Colonic mucosa (tissue), 4 donors: Measurements from ENCODE around the gene CTSO. TPM values are rescaled to one million over a fixed set of nuclear protein-coding genes. Genes with fewer than 3 reads are reported as not detected.

Source experiments
- DNase-seq: peaks from one replicate; pipeline ENCODE4 v3.0.0-alpha.2; 2020
- H3K27ac ChIP-seq: fragments of 200-600 bp; one replicate; pipeline ENCODE4 v1.8.0; 2021
- H3K27me3 ChIP-seq: fragments of 200-600 bp; one replicate; pipeline ENCODE4 v1.8.0; 2021
- H3K36me3 ChIP-seq: fragments of 200-600 bp; one replicate; pipeline ENCODE4 v1.8.0; 2021
- H3K4me1 ChIP-seq: fragments of 200-600 bp; one replicate; pipeline ENCODE4 v1.8.0; 2021; ENCODE audit warnings: mild to moderate bottlenecking
- H3K4me3 ChIP-seq: fragments of 200-600 bp; one replicate; pipeline ENCODE4 v1.8.0; 2021
- H3K9ac ChIP-seq, 2 donors: one replicate each; pipeline ENCODE4 v1.7.0; 2013; ENCODE audit warnings: control low read depth in 2 of 2, low read depth in 2 of 2, low read length in 2 of 2
- H3K9me3 ChIP-seq: fragments of 200-600 bp; one replicate; pipeline ENCODE4 v1.8.0; 2021
- intact Hi-C: fragments of 100-400 bp; cut with DNase I; formaldehyde crosslinking; loops from one replicate; pipeline ENCODE4 v1.14.1; 2022
- total RNA-seq, 2 donors: library from RNA; stranded (reverse); fragmentation: NEBNext Ultra II Directional in 1 of 2; extraction: Animal tissue kit (Norgen Biotek cat#: 25700) in 1 of 2; gene quantifications; one replicate each; pipeline ENCODE4 v1.2.1, GENCODE V29; 2021
- TF ChIP-seq, protein P1 (sequence below): fragments of 200-600 bp; IDR thresholded peaks from one replicate; pipeline ENCODE4 v1.8.0; 2022; ENCODE audit warnings: antibody characterized with exemption, mild to moderate bottlenecking
- donor health status: healthy.
- donor health status: DM: no; HTN: no; CAD: no.
- donor health status: DM: no; HTN: no; CAD: no.

The CTSO gene
- total RNA-seq, 2 donors from 2014 or later = 3.3 to 14.7 TPM

DNA sequence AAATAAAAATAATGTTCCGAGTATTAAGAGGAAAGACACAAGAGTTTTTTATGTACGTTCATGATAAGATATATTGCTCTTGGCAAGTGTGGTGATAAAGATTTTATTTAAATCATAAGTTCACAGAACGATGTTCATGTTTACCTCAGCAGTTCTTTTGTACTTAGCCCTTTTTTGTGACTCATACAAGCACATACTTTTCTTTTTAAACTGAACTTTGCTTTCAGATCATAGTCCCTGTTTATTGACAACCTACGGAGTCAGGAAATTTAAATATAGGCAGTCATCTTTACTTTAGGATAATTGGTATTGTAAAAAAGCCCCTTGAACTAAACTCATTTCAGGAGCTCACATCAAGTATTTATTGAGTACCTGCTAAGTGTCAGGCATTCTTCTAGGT, 1.3 kb upstream of the CTSO start:
- intact Hi-C loops = loop anchor here (5.0 to 10.0 kb wide), 2 partner anchors 143 to 510 kb away; no protein-coding TSS in a partner anchor

DNA sequence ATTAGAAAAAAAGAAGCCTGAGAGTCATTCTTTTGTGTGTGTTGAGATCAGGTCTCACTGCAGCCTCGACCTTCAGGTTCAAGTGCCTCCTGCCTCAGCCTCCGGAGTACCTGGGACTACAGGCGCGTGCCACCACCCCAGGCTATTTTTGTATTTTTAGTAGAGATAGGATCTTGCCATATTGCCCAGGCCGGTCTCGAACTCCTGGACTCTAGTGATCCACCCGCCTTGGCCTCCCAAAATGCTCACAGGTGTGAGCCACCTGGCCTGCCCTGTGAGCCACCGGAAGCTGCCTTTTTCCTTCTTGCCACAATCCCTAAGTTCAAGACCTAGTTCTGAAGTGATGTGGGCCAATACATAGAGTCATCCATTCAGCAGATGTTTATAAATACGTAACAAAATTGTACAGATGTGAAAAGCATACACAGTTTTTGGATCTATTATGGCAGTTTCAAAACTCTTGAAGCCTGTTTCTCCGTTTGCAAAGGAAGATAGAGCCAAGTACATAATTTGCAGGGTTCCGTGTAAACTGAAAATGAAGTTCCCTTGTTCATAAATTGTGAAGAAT, 536 bp upstream of the CTSO start:
- peak; percentile 20 for DNase-seq
- Histone ChIP-seq H3K27ac (peak overlapping the region; percentile 98), H3K36me3 (no peaks in the 10 kb centered on the region), H3K4me3 (peak overlapping the region; percentile 84), H3K4me1 (peaks cover 7% of the 10 kb centered on the region), H3K9ac (peak overlapping the region; percentile 80 to 91), H3K9me3 (no peaks in the 10 kb centered on the region), H3K27me3 (no peaks in the 10 kb centered on the region)
- TF ChIP-seq, protein P1, sequence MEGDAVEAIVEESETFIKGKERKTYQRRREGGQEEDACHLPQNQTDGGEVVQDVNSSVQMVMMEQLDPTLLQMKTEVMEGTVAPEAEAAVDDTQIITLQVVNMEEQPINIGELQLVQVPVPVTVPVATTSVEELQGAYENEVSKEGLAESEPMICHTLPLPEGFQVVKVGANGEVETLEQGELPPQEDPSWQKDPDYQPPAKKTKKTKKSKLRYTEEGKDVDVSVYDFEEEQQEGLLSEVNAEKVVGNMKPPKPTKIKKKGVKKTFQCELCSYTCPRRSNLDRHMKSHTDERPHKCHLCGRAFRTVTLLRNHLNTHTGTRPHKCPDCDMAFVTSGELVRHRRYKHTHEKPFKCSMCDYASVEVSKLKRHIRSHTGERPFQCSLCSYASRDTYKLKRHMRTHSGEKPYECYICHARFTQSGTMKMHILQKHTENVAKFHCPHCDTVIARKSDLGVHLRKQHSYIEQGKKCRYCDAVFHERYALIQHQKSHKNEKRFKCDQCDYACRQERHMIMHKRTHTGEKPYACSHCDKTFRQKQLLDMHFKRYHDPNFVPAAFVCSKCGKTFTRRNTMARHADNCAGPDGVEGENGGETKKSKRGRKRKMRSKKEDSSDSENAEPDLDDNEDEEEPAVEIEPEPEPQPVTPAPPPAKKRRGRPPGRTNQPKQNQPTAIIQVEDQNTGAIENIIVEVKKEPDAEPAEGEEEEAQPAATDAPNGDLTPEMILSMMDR = no peak
- intact Hi-C loops = loop anchor here (5.0 to 10.0 kb wide), 2 partner anchors 142 to 509 kb away; no protein-coding TSS in a partner anchor

More for the DNA sequence above, 1.3 kb upstream of the CTSO start:
- Histone ChIP-seq H3K9ac (no peak overlapping the region), H3K27ac (peak overlapping the region; percentile 98), H3K36me3 (no peaks in the 10 kb centered on the region), H3K4me1 (peaks cover 7% of the 10 kb centered on the region), H3K27me3 (no peaks in the 10 kb centered on the region), H3K9me3 (no peaks in the 10 kb centered on the region), H3K4me3 (no peak overlapping the region)
- TF ChIP-seq, protein P1 = no peak
- DNase-seq = no peak

DNA sequence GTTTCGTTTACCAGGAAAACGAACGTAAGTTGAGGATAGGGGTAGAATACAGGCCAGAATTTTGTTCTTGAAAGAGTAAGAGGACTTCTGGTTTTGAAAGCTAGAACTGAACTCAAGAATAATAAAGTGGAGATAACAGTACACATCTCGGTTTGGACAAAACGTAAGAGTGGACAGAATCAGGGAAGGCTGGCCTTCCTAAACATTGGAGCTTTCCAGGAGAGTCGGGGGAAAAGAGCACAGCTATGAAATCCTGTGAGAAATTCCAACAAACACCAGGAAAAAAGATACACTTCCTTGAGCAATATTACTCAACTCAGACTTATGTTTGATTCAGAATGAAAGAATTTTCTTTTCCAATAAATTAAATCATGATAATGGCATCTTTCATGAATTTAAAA, 1.2 kb downstream of the CTSO start:
- Histone ChIP-seq H3K27me3 (no peaks in the 10 kb centered on the region), H3K4me1 (peaks cover 7% of the 10 kb centered on the region), H3K4me3 (no peak overlapping the region), H3K36me3 (no peaks in the 10 kb centered on the region), H3K9ac (no peak overlapping the region), H3K9me3 (no peaks in the 10 kb centered on the region), H3K27ac (no peak overlapping the region)
- intact Hi-C loops = loop anchor here (5.0 to 10.0 kb wide), 2 partner anchors 140 to 508 kb away; no protein-coding TSS in a partner anchor
- TF ChIP-seq, protein P1 = no peak
- DNase-seq = no peak

DNA sequence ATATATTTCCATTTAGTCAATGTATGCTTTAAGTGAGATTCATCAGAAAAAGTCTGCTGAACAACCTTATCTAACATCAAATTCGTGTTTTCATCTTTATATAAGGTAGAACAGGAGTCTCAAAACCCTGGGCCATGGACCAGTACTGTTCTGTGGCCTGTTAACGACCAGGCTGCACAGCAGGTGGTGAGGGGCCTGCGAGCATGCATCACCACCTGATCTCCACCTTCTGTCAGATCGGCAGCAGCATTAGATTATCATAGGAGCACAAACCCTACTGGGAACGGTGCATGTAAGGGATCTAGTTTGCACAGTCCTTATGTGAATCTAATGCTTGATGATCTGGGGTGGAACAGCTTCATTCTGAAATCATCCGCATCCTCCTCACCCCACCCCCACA, 3.2 kb downstream of the CTSO start:
- Histone ChIP-seq H3K27ac (no peak overlapping the region), H3K4me3 (no peak overlapping the region), H3K36me3 (no peaks in the 10 kb centered on the region), H3K4me1 (peaks cover 7% of the 10 kb centered on the region), H3K9me3 (no peaks in the 10 kb centered on the region), H3K9ac (no peak overlapping the region), H3K27me3 (no peaks in the 10 kb centered on the region)
- intact Hi-C loops = loop anchor here (5.0 to 10.0 kb wide), 2 partner anchors 138 to 506 kb away; no protein-coding TSS in a partner anchor
- DNase-seq = no peak
- TF ChIP-seq, protein P1 = no peak

DNA sequence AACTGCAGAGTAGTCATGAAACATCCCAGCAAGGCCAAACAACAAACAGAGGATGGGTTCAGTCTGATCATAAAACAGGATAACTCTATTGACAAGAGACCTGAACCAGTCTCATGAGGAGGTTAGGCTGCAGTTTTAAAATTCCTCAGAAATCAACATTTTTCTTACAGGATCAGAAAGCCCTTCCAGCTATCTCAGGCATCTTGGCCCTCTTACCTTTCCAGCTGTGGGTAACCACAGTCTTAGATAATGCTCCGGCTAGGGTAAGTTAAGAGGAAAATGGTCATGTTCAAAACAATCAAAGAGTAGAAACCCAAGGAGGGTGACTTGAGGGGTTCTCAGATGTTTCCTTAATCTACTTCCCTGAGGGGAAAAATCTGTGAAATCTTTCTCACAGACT, 5.1 kb downstream of the CTSO start:
- Histone ChIP-seq H3K4me1 (no peaks in the 10 kb centered on the region), H3K27me3 (no peaks in the 10 kb centered on the region), H3K27ac (no peak overlapping the region), H3K36me3 (no peaks in the 10 kb centered on the region), H3K9ac (no peak overlapping the region), H3K4me3 (no peak overlapping the region), H3K9me3 (no peaks in the 10 kb centered on the region)
- no peak for DNase-seq
- intact Hi-C loops = no loop called here
- TF ChIP-seq, protein P1 = no peak
